Measurements from ENCODE around the gene EXOC4.
"Not testable (repeated sequence)": the region's sequence is repeated elsewhere in the genome, so short reads cannot be mapped to it uniquely, and the experiment has no call there.

Gene EXOC4

DNA sequence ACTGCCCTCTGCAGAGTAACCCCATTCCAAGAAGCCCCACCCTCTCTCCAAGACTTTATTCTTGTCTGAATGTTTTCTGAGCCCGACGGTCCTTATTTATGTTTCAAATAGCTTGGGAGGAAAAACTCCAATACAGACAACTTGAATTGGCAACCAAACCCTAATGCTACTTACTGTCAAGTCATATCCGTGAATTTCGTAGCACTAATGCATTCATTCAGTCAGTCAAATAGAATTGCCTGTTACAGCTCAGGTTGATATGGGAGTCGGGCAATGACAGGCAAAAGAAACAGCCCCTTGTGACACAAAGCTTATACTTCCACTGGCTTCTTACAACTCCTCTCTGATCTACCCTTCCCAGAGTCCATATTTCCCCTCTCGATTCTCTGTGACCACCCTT is 815.8 kb downstream of the EXOC4 start:
- DNase-seq, result no peak

- no peak for DNase-seq
These were observed 816.3 kb downstream of the EXOC4 start for GRCh38 chr7:134069187-134069586.

DNA sequence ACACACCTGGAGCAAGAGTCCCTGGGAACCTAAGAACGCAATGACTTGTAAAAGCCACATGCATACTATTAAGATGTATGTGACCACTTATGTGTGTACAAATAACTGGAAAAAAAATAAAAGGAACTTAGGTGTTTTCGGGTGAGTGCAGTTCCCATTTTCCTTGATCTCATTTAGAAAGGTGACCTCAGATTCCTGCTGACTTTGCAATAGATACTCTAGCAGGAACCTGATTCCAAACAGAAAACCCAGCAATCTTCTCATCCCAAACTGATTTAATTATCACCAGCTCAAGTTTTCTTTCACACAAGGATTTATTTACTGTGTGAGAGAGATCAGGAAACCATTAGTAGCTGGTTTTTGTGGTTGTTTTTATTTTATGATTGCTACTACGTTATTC is 817.8 kb downstream of the EXOC4 start:
- no peak for DNase-seq

- DNase-seq, result no peak
These were observed 818.8 kb downstream of the EXOC4 start for GRCh38 chr7:134071355-134072331.

DNA sequence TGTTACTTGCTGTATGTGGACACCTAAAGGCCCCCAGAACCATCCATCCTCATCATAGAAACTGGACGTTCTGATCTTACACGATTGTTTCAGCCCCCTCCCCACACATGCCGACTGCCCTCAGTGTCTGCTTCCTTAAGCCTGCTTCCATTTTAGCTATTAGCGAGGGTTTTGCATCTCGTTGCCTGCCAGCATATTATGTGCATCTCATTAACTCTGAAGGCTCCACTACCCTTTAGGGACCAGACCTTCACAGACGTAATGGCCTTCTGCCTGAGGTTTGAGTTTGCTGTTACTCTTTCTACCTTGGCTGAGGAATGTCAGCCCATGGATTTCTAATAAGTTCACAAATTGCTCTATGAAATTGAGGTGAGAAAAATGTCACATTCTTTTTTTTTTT is 820.4 kb downstream of the EXOC4 start:
- no peak for DNase-seq

DNA sequence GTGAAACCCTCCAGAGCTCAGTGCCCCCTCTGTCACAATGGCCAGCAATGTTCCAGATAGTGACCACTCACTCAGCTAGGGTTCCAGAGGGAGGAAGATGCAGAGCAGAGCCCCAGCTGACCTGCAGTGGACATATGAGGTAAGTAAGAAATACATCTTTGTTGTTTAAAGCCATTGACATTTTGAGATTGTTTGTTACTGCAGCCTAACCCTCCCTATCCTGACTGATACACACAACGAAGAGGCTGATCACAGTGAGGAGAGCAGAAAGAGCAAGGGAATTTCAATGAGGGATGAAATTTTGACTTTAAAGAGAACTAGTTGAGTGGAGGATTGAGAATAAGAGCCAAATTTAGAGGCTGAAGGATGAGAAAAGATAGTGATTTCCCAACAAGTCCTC is 822.9 kb downstream of the EXOC4 start:
- DNase-seq, result no peak

DNA sequence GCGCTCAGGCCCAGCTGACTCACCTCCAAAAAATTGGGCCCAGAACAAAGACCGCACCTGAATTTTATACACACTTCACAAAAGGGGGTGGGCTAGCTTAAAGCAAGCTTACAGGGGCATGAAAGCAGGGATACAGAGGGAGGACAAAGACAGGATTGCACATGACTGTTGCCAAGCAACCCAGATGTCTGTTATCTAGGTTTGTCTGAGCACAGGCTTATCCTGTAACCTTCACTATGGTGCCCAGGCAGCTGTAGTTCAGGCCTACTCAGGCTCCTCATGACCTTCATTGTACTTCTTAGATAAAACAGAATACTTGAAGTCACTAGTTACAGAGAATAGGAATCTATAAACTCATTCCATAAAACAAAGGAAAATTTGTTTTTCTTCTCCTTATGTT is 824.7 kb downstream of the EXOC4 start:
- not testable (repeated sequence) for DNase-seq

- DNase-seq, result no peak
These were observed 826.1 kb downstream of the EXOC4 start for GRCh38 chr7:134078991-134079390.

- no peak for DNase-seq
These were observed 828.8 kb downstream of the EXOC4 start for GRCh38 chr7:134081695-134082094.

GRCh38 chr7:134083766-134084487 is 831.0 kb downstream of the EXOC4 start:
- no peak for DNase-seq

- DNase-seq, result peak; percentile 67 to 70
These were observed 831.7 kb downstream of the EXOC4 start for GRCh38 chr7:134084488-134085144.

DNA sequence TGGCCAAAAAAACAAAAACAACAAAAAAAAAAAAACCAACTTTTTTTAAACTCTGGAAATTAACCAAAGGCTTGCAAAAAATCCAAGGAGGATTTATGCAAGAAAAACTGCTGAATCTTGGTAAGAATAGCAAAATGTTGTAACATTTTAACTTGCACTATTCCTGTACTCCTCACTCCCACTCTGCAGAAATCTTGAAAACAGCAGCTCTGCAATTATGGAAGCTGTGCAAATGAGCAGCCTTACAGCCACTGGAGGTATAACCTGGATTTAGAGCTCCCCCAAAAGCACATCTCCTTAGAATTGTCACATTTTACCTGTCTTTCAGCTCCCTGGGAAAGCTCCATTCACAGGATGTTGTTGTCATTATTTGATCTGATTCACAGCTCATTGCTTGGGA is 832.4 kb downstream of the EXOC4 start:
- DNase-seq, result no peak

DNA sequence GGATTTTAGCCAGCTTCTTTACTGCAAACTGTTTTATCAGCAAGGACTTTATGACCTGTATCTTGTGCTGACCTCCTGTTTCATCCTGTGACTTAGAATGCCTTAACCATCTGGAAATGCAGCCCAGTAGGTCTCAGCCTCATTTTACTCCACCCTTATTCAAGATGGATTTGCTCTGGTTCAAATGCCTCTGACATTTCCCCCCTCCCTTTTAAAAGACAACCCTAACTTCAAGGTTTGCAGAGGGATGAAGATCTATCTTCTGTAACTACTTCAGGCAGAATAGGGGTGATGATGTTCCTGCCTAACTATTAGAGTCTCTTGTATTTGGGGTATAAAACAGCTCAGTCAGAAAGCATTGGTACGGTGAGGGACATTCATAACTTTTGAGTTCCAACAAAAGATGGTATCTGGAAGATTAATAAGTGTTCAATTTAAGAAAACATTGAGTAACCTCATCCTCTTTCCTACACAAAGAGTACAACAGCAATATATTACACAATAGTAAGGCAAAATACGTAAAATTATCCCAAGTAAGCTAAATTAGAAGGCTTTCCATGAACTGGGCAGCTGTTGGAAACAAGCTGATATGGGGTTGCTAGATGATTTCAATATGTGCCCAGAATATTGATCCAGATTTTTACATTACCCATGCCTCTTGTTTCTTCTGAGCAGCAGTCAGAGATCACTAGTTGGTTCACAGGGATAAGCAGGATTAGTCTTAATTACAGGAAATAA is 834.3 kb downstream of the EXOC4 start:
- no peak for DNase-seq

DNA sequence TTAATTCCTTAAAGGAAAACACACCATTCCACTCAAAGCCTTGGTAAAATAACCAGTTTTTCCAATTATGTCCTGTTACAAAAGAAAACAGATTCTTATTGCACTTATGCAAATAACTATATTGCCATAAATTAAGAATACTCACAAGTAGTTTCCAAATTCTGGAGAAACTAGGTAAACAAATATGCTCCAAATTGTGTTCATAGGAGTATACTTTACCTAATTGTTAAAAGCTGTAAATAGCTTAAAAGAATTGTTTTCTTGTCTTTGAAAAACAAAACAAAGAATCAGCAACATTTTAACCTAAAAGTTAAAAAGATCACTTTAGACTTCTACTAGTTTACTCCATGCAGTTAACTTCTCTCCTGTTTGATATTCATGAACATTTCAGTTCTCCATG is 835.3 kb downstream of the EXOC4 start:
- no peak for DNase-seq

DNA sequence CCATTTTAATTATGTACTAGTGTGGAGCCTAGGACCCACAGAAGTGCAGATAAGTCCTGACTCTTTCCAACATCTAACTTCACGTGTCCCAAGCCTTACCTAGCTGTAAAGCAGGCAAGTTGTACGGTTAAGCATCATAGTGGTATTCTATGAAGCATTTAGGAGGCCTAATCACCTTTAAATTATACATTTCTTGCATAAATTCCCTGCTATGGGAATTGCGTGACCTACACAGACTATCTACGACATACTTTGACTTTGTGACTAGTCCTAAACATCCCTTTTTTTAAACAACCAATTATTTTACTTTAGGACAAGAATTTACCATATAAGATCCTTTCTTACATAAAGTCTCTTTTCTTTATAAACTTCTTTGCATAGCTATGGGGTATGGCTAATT is 836.6 kb downstream of the EXOC4 start:
- peak in 1 of 2 experiments; percentile 18 for DNase-seq

DNA sequence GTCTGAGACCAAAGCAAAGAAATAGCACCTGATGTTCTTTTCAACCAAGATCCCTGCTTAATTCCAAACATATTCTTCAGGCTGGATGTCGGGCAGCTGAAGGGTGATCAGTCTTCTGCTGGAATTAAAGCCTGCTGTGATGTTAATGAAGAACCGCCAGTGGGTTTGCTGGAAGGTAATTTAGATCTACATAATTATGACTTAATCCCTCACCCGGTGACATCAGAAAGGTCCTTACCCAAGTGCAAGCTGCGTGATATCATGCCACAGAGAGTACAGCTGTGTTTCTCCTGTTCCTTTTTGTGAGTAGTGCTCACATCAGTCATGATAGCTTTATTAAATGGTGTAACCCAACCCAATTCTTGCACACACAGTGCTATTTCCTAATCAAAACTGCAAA is 845.2 kb downstream of the EXOC4 start:
- DNase-seq, result no peak

- peak; percentile 49 to 50 for DNase-seq
These were observed 848.8 kb downstream of the EXOC4 start for GRCh38 chr7:134101716-134102115.

GRCh38 chr7:134104166-134104565 is 851.3 kb downstream of the EXOC4 start:
- DNase-seq, result peak in 1 of 2 experiments; percentile 8

- DNase-seq, result no peak
These were observed 853.0 kb downstream of the EXOC4 start for GRCh38 chr7:134105841-134106240.

DNA sequence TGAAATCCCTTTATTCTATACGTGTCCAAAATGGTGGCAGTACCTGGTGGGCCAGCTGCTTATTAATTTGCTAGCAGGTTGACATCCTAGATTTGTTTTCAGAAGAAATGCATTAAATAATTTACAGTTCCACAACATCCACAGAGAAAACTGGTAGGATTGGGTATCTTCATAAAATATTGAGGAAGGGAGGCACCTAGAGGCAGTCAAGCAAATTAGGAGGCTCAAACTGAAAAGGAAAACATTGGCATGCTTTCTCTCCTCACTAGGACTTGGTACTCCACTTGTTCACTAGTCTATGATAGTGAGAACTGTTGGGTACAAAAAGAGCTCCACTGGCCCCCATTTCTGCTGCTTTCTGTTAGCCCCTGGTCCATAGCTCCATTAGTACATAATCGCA is 855.9 kb downstream of the EXOC4 start:
- peak in 1 of 2 experiments; percentile 16 for DNase-seq

DNA sequence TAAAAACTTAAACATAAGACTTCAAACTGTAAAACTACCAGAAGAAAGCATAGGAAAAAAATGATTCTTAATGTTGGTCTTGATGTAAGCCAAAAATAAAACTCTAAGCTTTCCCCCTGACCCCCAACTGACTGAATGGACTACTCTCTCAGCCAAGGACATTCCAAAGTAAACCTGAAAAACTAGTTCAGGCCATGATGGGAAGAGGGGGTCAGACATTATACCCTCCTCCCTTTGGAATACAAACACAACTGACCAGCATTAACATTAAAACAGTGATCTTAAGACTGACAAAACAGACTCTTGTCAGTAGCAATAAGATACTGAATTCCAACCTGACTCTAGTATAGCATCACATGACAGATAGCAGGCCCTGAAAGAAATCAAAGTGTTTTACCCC is 860.8 kb downstream of the EXOC4 start:
- DNase-seq, result no peak

DNA sequence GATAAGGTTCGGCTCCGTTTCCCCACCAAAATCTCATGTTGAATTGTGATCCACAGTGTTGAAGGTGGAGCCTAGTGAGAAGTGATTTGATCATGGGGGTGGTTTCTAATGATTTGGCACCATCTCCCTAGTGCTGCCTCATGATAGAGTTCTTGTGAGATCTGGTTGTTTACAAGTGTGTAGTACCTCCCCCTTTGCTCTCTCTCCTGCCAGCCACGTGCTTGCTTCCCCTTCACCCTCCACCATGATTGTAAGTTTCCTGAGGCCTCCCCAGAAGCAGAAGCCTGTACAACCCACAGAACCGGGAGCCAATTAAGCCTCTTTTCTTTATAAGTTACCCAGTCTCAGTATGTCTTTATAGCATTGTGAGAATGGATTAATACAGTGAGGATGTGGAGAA is 862.1 kb downstream of the EXOC4 start:
- DNase-seq, result no peak
